HCT116 (cell line): Measurements from ENCODE around the gene CRTC1. TPM values are rescaled to one million over a fixed set of nuclear protein-coding genes. Genes with fewer than 3 reads are reported as not detected.

Experiments used
- ATAC-seq: fragments of 200-7000 bp; cut with Tn5 transposase; 2 replicates; pipeline ENCODE4 v1.9.1; 2020; ENCODE audit warnings: mild to moderate bottlenecking, moderate library complexity
- BruUV-seq: library from RNA; stranded (reverse); fragments of 400-500 nt; replicated peaks from 2 replicates; lab custom pipeline; 2021; lab: Mats Ljungman, UMichigan
- CTCF ChIA-PET: fragments of 300-600 bp; sonication (Branson Sonifier 250); formaldehyde crosslinking; loops from one replicate; lab custom pipeline; 2021; ENCODE audit warnings: antibody characterized with exemption; lab: Charles Lee
- POLR2A ChIA-PET: fragments of 300-600, 350-600 bp; sonication (Branson Sonifier 250); formaldehyde crosslinking; loops from one replicate; lab custom pipeline; 2021; ENCODE audit warnings: antibody characterized with exemption; lab: Charles Lee
- RAD21 ChIA-PET, 2 experiments: fragments of 300-600 bp; sonication (Branson Sonifier 250); formaldehyde crosslinking; loops; one replicate each; lab custom pipeline; 2023; ENCODE audit warnings: low total read pairs in 2 of 2; ENCODE audit not compliant: uncharacterized antibody in 2 of 2, unreplicated experiment in 2 of 2, low non-redundant PET in 1 of 2; lab: Charles Lee
- DNase-seq: peaks from one replicate; pipeline ENCODE4 v3.0.0-alpha.2; 2010; ENCODE audit warnings: low read depth, low spot score
- H2AFZ ChIP-seq: fragments of 200-600 bp; shearing (Covaris generic), sonication (generic); 2 replicates; pipeline ENCODE4 v1.6.1; 2017; ENCODE audit warnings: low read depth, mixed run types, mixed read lengths, antibody characterized with exemption, low read length; ENCODE audit not compliant: poor library complexity, severe bottlenecking
- H3K27ac ChIP-seq: 2 replicates; pipeline ENCODE4 v1.5.1; 2012; ENCODE audit warnings: low read depth, low read length
- H3K27me3 ChIP-seq: fragments of 200-600 bp; sonication (generic); 2 replicates; pipeline ENCODE4 v1.6.1; 2016; ENCODE audit warnings: mixed run types, low read length, mixed read lengths; ENCODE audit not compliant: insufficient read depth
- H3K36me3 ChIP-seq, 2 experiments: fragments of 200-500 bp in 1 of 2; fragments of 200-600 bp in 1 of 2; sonication (Bioruptor generic) in 1 of 2; sonication (generic) in 1 of 2; 2 replicates each; pipeline versions ENCODE4 v1.5.1 to v1.6.1; 2014 to 2016; ENCODE audit warnings: low read length in 2 of 2, inconsistent platforms in 1 of 2, mixed read lengths in 1 of 2, mixed run types in 1 of 2; ENCODE audit not compliant: insufficient read depth in 2 of 2, control insufficient read depth in 1 of 2
- H3K4me1 ChIP-seq, 2 experiments: fragments of 200-600 bp in 1 of 2; sonication (generic) in 1 of 2; 2 replicates each; pipeline versions ENCODE4 v1.5.1 to v1.6.1; 2012 to 2017; ENCODE audit warnings: low read length in 2 of 2, inconsistent platforms in 1 of 2, mild to moderate bottlenecking in 1 of 2, mixed read lengths in 1 of 2, mixed run types in 1 of 2, moderate library complexity in 1 of 2; ENCODE audit not compliant: insufficient read depth in 2 of 2, control insufficient read depth in 1 of 2
- H3K4me2 ChIP-seq: fragments of 200-600 bp; sonication (generic); 2 replicates; pipeline ENCODE4 v1.6.1; 2017; ENCODE audit warnings: mixed run types, low read length, mixed read lengths
- H3K4me3 ChIP-seq, 2 experiments: fragments of 200-600 bp in 1 of 2; sonication (generic) in 1 of 2; replicated peaks in 1 of 2; 2 replicates each; pipeline ENCODE4 v1.5.1; 2011 to 2016; ENCODE audit warnings: low read length in 2 of 2, control low read depth in 1 of 2, low read depth in 1 of 2, mild to moderate bottlenecking in 1 of 2, mixed read lengths in 1 of 2, mixed run types in 1 of 2
- H3K79me2 ChIP-seq: fragments of 200-600 bp; sonication (generic); 2 replicates; pipeline ENCODE4 v1.6.1; 2017; ENCODE audit warnings: mild to moderate bottlenecking, mixed run types, low read length, moderate library complexity, mixed read lengths; ENCODE audit not compliant: insufficient read depth
- H3K9ac ChIP-seq: fragments of 200-600 bp; sonication (generic); 2 replicates; pipeline ENCODE4 v1.6.1; 2016; ENCODE audit warnings: low read length, mixed read lengths
- H3K9me2 ChIP-seq: fragments of 200-600 bp; sonication (generic), shearing (Covaris generic); 2 replicates; pipeline ENCODE4 v1.6.1; 2017; ENCODE audit warnings: mixed run types, mild to moderate bottlenecking, moderate library complexity; ENCODE audit not compliant: insufficient read depth
- H3K9me3 ChIP-seq, 2 experiments: fragments of 200-500 bp in 1 of 2; fragments of 200-600 bp in 1 of 2; sonication (Bioruptor generic) in 1 of 2; sonication (generic) in 1 of 2; 2 replicates each; pipeline ENCODE4 v1.6.1; 2014 to 2017; ENCODE audit warnings: low read length in 2 of 2, mixed read lengths in 2 of 2, inconsistent platforms in 1 of 2, low read depth in 1 of 2, mild to moderate bottlenecking in 1 of 2, mixed run types in 1 of 2, moderate library complexity in 1 of 2; ENCODE audit not compliant: control insufficient read depth in 1 of 2, insufficient read depth in 1 of 2
- H4K20me1 ChIP-seq: fragments of 200-600 bp; sonication (generic), shearing (Covaris generic); 2 replicates; pipeline ENCODE4 v1.6.1; 2017; ENCODE audit warnings: mixed run types, mild to moderate bottlenecking, moderate library complexity; ENCODE audit not compliant: insufficient read depth
- CEBPB ChIP-seq: IDR thresholded peaks from 2 replicates; pipeline ENCODE4 v1.6.1; 2012; ENCODE audit warnings: low read depth
- EGR1 ChIP-seq: IDR thresholded peaks from 2 replicates; pipeline ENCODE4 v1.6.1; 2012; ENCODE audit warnings: low read depth
- ELF1 ChIP-seq: IDR thresholded peaks from 2 replicates; pipeline ENCODE4 v1.6.1; 2012; ENCODE audit warnings: low read depth, borderline replicate concordance
- EZH2 ChIP-seq: fragments of 200-600 bp; sonication (generic); IDR thresholded peaks from 2 replicates; pipeline ENCODE4 v1.6.1; 2017; ENCODE audit warnings: antibody characterized with exemption, mixed run types
- EZH2phosphoT487 ChIP-seq: fragments of 200-600 bp; IDR thresholded peaks from 2 replicates; pipeline ENCODE4 v1.6.1; 2018; ENCODE audit warnings: antibody characterized with exemption, borderline replicate concordance
- FOSL1 ChIP-seq: IDR thresholded peaks from 2 replicates; pipeline ENCODE4 v1.6.1; 2012; ENCODE audit warnings: low read depth
- POLR2A ChIP-seq: IDR thresholded peaks from 2 replicates; pipeline ENCODE4 v1.7.0; 2011; ENCODE audit warnings: borderline replicate concordance; ENCODE audit not compliant: insufficient read depth, insufficient read length; ENCODE audit errors: extremely low read depth
- POLR2AphosphoS5 ChIP-seq: IDR thresholded peaks from 2 replicates; pipeline ENCODE4 v1.6.1; 2011; ENCODE audit warnings: mild to moderate bottlenecking, low read depth, low read length, moderate library complexity
- RAD21 ChIP-seq: IDR thresholded peaks from 2 replicates; pipeline ENCODE4 v1.6.1; 2012; ENCODE audit warnings: low read depth, mild to moderate bottlenecking
- SIN3A ChIP-seq: IDR thresholded peaks from 2 replicates; pipeline ENCODE4 v1.6.1; 2012; ENCODE audit warnings: low read depth
- SP1 ChIP-seq: IDR thresholded peaks from 2 replicates; pipeline ENCODE4 v1.6.1; 2012; ENCODE audit warnings: low read depth
- SRF ChIP-seq: IDR thresholded peaks from 2 replicates; pipeline ENCODE4 v1.6.1; 2012; ENCODE audit warnings: low read depth
- YY1 ChIP-seq: IDR thresholded peaks from 2 replicates; pipeline ENCODE4 v1.6.1; 2011; ENCODE audit warnings: low read length, low read depth, moderate library complexity, mild to moderate bottlenecking; ENCODE audit not compliant: insufficient replicate concordance; ENCODE audit errors: extremely low read depth
- ZFX ChIP-seq: fragments of 450-650 bp; IDR thresholded peaks from 2 replicates; pipeline ENCODE4 v1.6.1; 2017
- ZNF274 ChIP-seq: fragments of 200-500 bp; sonication (Bioruptor generic); IDR thresholded peaks from 2 replicates; pipeline ENCODE4 v1.6.1; 2014; ENCODE audit warnings: mild to moderate bottlenecking, low read depth, low read length, inconsistent platforms
- intact Hi-C: fragments of 100-400 bp; cut with micrococcal nuclease; formaldehyde crosslinking; loops from 2 replicates; pipeline ENCODE4 v1.10.0; 2022
- total RNA-seq: library from RNA; stranded (reverse); gene quantifications from one replicate; pipeline ENCODE4 v1.2.1, GENCODE V29; 2021; ENCODE audit not compliant: unreplicated experiment
- TF ChIP-seq, protein P1 (sequence below): IDR thresholded peaks from 2 replicates; pipeline ENCODE4 v1.6.1; 2012
- TF ChIP-seq, protein P2 (sequence below): IDR thresholded peaks from 2 replicates; pipeline ENCODE4 v1.6.1; 2012; ENCODE audit warnings: low read depth
- TF ChIP-seq, protein P3 (sequence below), 3 experiments: fragments of 200-600 bp in 1 of 3; sonication (generic) in 1 of 3; IDR thresholded peaks in 2 of 3; conservative IDR thresholded peaks in 1 of 3; 2 replicates each; pipeline ENCODE4 v1.5.1; 2012 to 2017; ENCODE audit warnings: low read depth in 2 of 3, low read length in 2 of 3, antibody characterized with exemption in 1 of 3, borderline replicate concordance in 1 of 3, control low read depth in 1 of 3, mild to moderate bottlenecking in 1 of 3, mixed read lengths in 1 of 3, mixed run types in 1 of 3, moderate library complexity in 1 of 3; ENCODE audit not compliant: insufficient read depth in 1 of 3
- TF ChIP-seq, protein P4 (sequence below): IDR thresholded peaks from 2 replicates; pipeline ENCODE4 v1.6.1; 2012
- TF ChIP-seq, protein P5 (sequence below): IDR thresholded peaks from 2 replicates; pipeline ENCODE4 v1.6.1; 2011; ENCODE audit warnings: mild to moderate bottlenecking, low read length, moderate library complexity; ENCODE audit not compliant: insufficient replicate concordance; ENCODE audit errors: extremely low read depth

Gene CRTC1
- total RNA-seq, 1 experiment from 2014 or later: 14.9 TPM

DNA sequence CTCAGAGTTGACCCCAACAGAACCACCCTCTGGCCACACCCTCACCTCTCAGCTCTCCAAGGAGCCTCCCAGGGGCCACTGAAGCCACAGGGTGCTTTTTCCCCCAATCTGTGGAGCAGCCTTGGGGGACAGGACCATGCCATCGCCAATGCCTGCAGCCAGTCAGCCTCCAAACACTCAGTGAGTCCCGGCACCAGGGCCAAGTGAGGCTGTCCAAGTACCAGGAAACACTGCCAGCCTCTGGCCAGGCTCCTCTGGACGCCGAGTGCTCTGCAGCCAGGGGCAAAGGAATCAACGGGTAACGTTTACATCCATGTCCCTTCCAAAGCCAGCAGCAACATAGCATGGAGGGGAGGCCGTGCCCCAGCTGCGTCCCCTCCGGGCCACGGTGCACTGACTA lies 117.2 kb downstream of the CRTC1 start:
- Histone ChIP-seq H2AFZ (no peak overlapping the region), H3K4me2 (no peak overlapping the region), H3K4me3 (no peak overlapping the region), H3K4me1 (peaks cover 4 to 7% of the 10 kb centered on the region in 2 experiments; a peak in 1 of 4 replicates), H3K36me3 (no peaks in the 10 kb centered on the region), H3K9ac (no peak overlapping the region), H3K9me2 (no peaks in the 10 kb centered on the region), H3K9me3 (no peaks in the 10 kb centered on the region), H3K79me2 (no peaks in the 10 kb centered on the region), H3K27ac (no peak overlapping the region), H3K27me3 (0 out of 2 replicates have a peak, but pooled peaks cover 3% of the 10 kb centered on the region), H4K20me1 (no peaks in the 10 kb centered on the region)
- ATAC-seq: no peak
- ChIA-PET POLR2A (no interaction called here), RAD21 (no interaction called here), CTCF (no interaction called here)
- intact Hi-C loops: no loop called here
- no peak for DNase-seq
- TF ChIP-seq, protein P1, sequence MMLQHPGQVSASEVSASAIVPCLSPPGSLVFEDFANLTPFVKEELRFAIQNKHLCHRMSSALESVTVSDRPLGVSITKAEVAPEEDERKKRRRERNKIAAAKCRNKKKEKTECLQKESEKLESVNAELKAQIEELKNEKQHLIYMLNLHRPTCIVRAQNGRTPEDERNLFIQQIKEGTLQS: no peak
- TF ChIP-seq SIN3A: no peak
- no peak for TF ChIP-seq CEBPB
- TF ChIP-seq ZNF274: no peak
- no peak for TF ChIP-seq EGR1
- TF ChIP-seq FOSL1: no peak
- no peak for TF ChIP-seq YY1
- no peak for TF ChIP-seq ZFX
- no peak for TF ChIP-seq POLR2A
- no peak for TF ChIP-seq SP1
- TF ChIP-seq ELF1: no peak
- no peak for TF ChIP-seq POLR2AphosphoS5
- no peak for TF ChIP-seq SRF
- no peak for TF ChIP-seq RAD21
- TF ChIP-seq, protein P2, sequence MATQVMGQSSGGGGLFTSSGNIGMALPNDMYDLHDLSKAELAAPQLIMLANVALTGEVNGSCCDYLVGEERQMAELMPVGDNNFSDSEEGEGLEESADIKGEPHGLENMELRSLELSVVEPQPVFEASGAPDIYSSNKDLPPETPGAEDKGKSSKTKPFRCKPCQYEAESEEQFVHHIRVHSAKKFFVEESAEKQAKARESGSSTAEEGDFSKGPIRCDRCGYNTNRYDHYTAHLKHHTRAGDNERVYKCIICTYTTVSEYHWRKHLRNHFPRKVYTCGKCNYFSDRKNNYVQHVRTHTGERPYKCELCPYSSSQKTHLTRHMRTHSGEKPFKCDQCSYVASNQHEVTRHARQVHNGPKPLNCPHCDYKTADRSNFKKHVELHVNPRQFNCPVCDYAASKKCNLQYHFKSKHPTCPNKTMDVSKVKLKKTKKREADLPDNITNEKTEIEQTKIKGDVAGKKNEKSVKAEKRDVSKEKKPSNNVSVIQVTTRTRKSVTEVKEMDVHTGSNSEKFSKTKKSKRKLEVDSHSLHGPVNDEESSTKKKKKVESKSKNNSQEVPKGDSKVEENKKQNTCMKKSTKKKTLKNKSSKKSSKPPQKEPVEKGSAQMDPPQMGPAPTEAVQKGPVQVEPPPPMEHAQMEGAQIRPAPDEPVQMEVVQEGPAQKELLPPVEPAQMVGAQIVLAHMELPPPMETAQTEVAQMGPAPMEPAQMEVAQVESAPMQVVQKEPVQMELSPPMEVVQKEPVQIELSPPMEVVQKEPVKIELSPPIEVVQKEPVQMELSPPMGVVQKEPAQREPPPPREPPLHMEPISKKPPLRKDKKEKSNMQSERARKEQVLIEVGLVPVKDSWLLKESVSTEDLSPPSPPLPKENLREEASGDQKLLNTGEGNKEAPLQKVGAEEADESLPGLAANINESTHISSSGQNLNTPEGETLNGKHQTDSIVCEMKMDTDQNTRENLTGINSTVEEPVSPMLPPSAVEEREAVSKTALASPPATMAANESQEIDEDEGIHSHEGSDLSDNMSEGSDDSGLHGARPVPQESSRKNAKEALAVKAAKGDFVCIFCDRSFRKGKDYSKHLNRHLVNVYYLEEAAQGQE: no peak
- no peak for TF ChIP-seq EZH2phosphoT487
- TF ChIP-seq, protein P3, sequence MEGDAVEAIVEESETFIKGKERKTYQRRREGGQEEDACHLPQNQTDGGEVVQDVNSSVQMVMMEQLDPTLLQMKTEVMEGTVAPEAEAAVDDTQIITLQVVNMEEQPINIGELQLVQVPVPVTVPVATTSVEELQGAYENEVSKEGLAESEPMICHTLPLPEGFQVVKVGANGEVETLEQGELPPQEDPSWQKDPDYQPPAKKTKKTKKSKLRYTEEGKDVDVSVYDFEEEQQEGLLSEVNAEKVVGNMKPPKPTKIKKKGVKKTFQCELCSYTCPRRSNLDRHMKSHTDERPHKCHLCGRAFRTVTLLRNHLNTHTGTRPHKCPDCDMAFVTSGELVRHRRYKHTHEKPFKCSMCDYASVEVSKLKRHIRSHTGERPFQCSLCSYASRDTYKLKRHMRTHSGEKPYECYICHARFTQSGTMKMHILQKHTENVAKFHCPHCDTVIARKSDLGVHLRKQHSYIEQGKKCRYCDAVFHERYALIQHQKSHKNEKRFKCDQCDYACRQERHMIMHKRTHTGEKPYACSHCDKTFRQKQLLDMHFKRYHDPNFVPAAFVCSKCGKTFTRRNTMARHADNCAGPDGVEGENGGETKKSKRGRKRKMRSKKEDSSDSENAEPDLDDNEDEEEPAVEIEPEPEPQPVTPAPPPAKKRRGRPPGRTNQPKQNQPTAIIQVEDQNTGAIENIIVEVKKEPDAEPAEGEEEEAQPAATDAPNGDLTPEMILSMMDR (IDR thresholded peaks at IDR 0.05 in 2 of 3, conservative IDR thresholded peaks at IDR 0.05 in 1 of 3; ENCODE audit: borderline replicate concordance in 1 of 3, insufficient read depth in 1 of 3, low read depth in 2 of 3, low read length in 2 of 3): no peak
- TF ChIP-seq, protein P4, sequence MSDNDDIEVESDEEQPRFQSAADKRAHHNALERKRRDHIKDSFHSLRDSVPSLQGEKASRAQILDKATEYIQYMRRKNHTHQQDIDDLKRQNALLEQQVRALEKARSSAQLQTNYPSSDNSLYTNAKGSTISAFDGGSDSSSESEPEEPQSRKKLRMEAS: no peak
- TF ChIP-seq EZH2: no peak
- TF ChIP-seq, protein P5, sequence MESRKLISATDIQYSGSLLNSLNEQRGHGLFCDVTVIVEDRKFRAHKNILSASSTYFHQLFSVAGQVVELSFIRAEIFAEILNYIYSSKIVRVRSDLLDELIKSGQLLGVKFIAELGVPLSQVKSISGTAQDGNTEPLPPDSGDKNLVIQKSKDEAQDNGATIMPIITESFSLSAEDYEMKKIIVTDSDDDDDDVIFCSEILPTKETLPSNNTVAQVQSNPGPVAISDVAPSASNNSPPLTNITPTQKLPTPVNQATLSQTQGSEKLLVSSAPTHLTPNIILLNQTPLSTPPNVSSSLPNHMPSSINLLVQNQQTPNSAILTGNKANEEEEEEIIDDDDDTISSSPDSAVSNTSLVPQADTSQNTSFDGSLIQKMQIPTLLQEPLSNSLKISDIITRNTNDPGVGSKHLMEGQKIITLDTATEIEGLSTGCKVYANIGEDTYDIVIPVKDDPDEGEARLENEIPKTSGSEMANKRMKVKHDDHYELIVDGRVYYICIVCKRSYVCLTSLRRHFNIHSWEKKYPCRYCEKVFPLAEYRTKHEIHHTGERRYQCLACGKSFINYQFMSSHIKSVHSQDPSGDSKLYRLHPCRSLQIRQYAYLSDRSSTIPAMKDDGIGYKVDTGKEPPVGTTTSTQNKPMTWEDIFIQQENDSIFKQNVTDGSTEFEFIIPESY: no peak
- BruUV-seq: no TSS peak
